GM19193 (cell line): ENCODE measurements around the gene TSHZ3.

Experiments
- POLR2A ChIP-seq: IDR thresholded peaks from 4 replicates; pipeline ENCODE4 v1.6.1; 2011; ENCODE audit not compliant: insufficient read depth, insufficient read length; ENCODE audit errors: extremely low read depth

TSHZ3 gene

DNA sequence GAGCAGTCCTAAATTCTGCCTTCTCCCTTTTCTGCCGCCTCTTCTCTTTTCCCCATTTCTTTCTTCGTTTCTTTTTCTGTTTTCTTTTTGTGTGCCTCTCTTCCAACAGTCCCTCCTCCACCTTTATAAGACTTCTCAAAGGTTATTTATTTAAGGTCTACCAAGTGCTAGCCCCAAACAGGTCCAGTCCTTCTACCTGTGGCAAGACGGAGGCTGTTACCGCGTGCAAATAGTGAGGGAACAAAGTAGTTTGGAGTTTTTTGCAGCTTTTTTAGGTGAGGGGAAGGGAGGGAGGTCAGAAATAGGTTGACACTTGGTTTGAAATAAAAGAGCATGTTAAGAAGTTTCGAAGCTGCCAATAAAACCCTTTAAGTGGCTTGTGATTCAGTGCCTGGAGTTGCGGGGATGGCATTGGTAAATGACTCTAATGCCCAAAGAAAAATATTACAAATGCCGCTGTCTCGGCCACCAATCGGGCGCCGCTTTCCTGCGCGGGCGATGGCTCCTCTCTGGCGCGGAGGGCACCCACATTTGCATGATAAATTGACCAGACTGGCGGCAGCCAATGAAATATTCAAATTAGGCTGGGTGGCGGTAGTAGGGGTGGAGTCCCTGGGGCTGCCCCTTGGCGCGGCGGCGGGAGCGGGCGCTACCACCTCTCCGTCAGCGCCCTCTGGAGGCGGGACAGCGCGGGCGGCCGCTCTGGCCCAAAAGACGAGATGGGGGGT is 7.5 kb upstream of the TSHZ3 start:
- TF ChIP-seq POLR2A = no peak

DNA sequence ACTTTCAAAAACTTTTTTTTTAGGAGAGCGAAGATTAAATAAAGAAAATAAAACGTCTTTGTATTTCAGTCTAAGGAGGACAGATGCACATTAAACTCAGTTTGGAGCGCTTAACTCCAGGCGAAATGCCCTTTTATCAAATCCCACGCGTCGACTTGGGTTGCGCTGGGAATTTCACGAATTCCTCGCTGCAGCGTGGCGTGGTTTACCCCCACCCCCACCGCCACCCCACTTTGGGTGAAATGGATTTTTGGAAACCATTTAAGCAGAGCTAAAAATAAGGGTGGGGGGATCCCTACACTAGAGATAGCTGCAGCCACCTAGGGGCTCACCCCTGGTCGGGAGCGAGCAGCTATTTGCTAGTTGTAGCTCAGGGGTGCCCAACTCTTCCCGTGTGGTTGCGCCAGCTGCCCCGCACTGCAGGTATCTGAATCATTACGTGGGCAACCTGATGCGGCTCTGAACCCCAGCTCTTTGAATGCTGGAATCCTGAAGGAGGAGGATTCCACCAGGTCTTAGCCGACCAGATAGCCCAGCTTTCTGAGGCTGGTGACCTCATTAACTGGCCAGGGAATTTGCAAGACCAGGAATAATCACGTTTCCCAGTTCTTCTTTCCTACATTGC is 6.5 kb upstream of the TSHZ3 start:
- no peak for TF ChIP-seq POLR2A

DNA sequence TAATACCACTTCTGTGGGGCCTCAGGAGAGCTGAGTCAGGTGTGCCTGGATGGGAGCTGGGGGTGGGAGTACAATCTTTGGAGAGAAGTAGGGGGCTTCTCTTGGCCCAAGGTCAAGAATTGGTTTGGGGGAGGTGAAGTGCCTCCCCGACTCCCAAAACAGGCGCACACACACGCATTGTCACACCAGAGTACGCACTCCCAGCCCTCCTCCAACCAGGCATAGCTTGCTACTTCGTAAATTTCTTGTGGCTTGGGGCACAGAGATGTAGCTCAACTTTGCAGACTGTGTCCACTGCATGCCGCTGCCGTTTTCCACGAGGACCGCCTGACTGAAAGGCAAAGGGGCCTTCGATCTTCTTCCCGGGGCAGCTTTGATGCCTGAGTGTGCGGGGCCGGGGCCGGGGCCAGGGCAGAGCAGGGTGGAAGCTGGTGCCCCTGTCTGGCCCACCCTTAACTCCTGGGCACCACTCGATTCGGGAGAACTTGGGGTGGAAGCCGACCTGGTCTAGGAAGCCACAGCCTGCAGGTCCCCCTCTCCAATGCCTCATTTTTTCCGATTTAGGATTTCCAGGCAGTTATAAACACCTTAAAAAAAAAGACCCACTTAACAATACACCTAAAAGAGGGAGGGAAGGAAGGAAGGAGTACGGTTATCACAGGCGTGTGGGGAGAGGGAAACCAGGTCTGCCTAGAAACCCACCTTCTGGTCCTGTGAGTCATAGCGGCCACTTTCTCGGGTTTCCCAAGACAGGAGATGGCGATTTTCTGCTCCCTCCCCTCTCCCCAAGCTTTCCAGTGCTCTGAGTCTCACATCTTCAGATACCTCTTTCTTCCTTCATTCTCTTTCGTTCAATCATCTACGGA is 5.8 kb upstream of the TSHZ3 start:
- TF ChIP-seq POLR2A = no peak

DNA sequence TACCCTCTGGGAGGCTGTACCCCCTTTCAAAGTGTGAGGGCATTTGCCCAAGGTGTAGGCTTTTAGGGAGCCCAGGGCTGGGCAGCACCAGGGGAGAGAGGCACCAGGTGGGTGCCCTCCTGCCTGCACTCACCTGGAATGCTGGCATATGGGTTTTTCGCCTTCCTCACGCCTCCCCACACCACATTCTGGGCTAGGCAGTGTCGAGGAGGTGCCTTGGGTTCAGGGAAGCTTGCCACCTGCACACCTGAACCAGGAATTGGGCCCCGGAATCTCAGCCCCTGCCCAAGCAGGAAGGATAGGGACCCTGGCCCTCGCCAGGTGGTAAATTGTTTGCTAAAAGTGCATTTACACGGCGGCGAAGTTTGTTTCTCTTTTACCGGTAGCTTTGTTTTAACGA is 5.1 kb upstream of the TSHZ3 start:
- no peak for TF ChIP-seq POLR2A

DNA sequence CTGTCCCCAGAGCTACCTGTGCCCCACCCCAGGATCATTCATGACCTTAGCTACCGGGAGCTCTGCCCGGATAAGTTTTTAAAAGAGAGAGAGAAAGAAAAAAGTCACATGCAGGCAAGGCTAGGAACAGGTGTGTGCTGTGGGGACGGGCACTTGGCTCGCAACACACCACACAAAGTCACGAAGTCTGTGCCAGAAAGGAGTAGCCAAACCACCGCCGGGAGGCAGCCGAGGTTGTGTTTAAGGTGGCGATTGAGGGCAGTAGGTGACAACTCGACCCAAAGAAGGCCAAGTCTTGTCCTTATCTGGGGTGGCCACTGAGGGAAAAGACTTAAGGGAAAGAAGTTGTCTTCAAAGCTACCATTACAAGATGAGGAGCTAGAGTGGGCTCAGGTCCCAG is 4.6 kb upstream of the TSHZ3 start:
- TF ChIP-seq POLR2A = no peak

DNA sequence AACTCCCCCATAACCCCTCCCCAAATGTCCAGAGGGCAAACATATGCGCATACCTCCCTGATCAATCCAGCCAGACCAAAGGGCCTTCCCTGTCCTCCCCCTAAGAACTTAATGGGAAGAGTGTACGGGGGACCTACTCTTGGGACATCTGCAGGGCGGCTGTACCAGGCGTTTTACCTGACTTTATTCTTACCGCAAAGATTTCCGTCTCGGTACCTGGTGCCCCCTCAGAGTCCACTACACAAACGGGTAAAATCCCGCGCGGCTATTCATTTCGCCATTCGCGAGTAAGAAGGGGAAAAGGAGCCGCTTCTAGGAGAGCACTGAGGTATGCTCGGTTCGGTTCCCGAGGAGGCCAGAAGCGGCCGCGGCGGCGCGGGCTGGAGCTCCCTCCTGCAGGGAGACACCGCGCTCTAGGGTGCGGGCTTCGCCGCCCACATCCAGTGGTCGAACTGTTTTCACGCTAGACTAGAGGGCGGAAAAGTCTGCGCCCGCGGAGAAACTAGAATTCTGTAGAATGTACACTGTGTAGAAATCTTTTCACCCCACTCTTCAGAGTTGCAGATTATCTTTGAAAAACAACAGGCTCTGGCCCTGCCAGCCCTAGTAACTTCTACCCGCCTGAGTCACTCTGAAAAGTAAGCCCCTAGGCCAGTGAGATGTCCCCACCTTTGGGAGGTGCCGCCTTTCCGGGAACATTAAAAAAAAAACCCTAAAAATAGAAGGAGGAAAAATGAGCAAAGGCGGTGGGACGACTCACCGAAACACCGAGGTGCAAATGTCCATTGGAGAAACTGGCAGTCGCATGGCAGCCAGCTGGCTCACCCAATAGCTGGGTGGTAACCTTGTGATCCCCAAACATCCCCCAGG is 3.8 kb upstream of the TSHZ3 start:
- TF ChIP-seq POLR2A = no peak

DNA sequence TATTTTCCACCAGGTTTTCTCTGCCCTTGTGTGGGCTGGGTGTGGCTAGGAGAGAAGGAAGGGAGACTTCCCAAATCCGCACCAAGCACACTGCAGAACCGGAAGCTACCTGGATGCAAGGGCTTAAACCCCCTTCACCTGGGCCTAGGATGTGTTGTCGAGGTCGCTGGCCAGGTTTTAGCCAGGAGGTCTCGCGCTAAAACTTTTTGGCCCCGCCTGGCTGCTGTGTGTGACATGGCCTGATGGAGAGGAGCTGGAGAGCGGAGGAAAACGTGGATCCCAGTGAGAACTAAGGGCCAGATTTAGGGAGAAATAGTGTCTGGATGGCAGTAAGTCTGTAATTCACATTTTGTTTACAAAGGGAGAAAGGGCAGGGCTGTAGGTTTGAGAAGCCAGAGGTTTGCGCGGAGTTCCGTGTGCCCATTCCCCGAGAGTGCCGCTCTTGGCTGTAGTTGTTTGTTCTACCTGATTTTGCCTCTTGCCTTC is 3.1 kb upstream of the TSHZ3 start:
- no peak for TF ChIP-seq POLR2A

DNA sequence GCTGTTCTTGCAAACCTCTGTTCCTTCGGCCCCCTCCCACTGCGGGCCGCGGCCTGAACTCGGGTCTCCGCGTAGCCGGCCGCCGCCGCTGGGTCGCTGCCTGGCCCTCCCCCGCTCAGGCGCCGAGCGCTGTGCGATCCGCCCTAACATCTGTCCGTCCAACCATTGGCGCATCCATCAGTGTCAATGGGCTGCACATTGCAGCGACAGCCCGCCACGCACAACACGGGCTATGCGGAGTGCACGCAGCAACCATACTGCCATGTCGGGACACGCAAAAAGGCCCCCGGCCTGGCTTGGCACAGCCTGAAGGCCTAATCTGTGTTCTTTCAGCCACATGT is 2.6 kb upstream of the TSHZ3 start:
- no peak for TF ChIP-seq POLR2A

DNA sequence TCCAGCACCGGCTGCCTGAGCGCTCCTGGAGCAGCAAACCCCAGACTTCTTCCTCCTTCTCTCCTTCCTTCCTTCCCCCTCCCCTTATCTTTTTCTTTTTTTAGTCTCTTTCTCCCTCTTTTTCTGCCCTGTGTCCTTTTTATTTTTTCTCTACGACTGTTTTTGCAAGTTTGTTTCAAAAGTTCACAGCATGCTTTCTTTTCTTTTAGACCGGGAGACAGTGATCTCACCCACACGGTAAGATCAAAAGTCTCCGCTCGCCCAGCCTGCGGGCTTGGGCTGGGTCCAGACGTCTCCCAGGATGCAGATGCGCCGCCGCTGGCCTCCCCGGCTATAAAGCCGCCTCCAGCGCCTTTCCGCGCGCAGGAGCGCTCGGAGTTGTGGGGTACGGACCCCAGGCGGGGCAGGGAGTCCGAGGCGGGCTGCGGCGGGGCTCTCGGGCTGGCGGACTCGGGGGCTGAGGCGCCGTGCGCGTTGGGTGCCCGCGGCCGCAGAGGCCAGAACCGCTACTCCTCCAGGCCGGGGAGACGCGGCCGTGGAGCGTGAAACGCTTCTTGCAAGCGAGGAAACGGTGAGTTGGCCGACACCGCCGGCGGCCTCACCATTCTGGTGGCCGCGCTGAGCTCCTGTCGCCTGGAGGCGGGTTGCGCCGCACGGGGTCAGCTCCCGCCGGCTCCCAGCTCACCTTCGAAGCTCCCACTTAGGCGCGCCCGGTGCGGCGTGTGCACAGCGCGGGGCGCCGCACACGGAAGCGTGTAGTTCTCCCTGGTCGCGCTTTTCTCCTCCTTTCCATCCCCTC is 2.0 kb upstream of the TSHZ3 start:
- TF ChIP-seq POLR2A = no peak

DNA sequence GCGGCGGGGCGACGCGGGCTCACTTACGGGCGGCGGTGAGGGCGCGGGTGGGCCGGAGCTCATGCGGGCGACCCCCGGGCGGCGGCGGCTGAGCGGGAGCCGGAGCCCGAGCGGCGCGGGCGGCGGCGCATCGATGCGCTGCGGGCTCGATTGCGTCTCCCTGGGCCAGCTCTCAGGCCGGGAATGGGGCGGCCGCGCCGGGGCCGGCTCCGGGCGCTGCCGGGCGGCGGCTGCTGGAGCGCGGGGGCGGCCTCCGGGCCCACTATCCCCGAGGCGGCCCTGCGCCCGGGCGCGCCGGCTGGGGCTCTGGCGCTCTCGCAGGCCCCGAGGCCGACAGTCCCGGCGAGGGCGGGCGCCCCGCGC is 1.4 kb upstream of the TSHZ3 start:
- no peak for TF ChIP-seq POLR2A

DNA sequence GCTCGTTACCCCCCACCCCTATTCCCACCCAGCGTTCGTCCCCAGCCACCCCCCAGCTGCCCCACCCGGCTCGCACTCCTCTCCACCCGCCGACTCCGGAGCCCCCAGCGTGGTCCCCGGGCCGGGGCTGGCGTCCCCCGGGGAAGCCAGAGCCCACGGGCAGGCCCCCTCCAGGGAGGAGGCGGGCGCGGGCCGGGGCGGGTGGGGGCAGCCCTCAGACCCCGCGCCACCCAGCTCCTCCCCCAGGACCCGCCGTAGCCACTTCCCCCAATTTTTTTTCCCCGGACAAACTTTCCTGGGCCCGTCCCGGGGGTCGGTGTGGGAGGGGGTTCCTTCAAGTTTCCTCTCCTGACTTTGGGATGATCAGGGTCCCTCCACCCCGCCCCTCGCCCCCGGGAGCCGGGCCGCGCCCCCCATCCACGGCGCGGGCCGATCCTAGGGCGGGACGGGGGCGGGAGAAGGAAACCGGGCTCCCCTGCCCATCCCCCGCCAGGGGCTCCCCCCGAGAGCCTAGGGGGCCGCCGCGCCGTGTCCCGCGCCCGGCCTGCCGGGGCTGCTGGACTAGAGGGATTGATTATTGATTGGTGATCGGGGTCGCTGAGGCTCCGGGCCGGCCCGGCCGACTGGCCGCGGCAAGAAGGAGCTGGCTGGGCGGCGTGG is 927 bp upstream of the TSHZ3 start:
- TF ChIP-seq POLR2A = no peak

DNA sequence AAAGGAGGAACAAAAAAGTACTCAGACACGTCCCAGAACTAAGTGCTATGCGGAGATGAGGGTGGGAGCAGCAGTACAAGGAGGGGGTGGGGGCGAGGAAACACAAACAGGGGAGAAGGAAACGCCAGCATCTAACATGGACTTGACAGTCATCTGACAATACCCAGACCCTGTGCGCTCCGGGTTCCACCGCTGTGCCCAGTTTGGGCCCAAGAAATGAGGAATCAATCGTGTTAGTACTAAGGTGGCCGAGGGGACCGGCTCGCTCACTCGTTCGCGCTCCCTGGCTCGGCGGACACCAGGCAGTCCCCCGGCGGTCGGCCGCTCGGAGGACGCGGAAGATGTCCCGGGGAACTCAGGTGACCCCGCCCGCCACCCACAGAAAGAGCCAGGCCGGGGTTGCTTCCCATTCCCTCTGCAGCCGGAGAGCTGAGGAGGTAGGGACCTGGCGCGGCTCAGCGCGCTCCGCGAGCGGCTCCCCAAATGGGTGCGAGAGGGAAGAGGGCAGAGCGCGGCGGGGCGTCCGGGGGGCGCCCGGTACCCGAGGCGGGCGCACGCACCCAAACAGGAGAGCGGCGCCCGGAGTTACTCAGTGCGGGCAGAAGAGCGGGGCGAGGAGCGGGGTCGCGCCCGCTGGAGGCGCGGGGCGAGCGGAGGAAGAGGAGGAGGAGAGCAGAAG is 616 bp downstream of the TSHZ3 start:
- no peak for TF ChIP-seq POLR2A

DNA sequence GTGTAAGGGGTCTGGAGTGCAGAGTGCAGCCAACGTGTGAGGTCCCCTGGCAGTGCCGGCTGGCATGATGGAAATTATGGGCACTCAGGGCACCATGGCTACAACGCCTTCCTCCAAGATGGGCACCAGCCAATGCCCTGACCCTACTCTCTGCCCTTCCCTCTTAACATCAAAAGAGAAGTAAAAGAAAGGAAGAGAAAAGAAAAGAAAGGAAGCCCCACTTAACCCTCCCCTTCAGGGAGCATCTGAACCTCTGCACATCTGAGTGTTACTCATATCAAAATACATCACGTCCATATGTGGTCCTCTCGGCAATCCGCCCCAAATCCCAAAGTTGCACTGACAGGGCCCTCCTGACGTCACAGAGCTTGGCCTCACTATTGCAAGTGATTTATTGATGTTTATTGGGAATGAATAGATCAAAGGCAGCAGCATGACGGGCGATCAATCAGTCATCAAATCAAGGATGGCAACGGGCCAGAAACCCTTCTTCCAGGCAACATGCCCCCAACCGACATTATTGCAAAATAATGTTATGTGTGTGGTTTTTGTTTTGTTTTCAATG is 1.3 kb downstream of the TSHZ3 start:
- TF ChIP-seq POLR2A = no peak
